Astrocyte of the hippocampus (primary cell): ENCODE results near the gene IL4I1.

Experiments used
- DNase-seq: peaks from one replicate; pipeline ENCODE4 v3.0.0; 2011; ENCODE audit warnings: low read depth, low spot score

IL4I1 gene

DNA sequence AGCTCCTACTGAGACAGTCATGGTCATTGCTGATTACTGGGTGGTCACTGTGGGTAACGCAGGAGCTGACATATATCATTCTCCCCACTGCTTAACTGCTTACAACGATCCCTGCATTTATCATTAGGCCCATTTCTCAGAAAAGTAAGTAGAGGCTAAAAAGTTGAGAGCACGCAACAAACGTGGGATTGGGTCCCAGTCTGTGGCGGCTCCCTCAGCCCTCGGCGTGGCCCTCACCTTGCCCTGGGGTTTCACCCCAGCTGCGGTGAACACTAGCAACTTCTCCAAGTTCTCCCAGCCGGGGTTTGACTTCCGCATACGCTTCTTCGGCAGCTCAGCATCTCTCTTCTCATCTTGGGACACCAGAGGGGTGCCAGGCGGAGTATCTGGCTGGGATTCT, 31.8 kb downstream of the IL4I1 start:
- DNase-seq, result no peak

DNA sequence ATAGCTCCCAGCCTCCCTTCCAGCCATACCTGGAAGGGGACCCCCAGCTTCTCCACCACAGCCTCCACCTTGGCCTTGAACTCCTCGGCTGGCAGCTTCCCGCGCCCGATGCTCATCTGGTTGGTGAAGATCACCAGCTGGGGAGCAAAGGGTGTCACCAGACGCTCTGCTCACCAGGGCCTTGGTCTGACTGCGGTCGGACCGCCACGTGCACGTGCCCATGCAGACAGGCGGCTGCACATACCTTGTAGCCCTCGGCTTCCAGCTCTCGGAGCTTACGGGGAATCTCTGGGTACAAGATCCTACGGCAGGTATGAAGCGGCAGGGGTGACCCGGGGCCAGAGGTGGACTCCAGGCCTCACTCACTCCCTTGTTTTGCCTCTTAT, 32.8 kb downstream of the IL4I1 start:
- no peak for DNase-seq

DNA sequence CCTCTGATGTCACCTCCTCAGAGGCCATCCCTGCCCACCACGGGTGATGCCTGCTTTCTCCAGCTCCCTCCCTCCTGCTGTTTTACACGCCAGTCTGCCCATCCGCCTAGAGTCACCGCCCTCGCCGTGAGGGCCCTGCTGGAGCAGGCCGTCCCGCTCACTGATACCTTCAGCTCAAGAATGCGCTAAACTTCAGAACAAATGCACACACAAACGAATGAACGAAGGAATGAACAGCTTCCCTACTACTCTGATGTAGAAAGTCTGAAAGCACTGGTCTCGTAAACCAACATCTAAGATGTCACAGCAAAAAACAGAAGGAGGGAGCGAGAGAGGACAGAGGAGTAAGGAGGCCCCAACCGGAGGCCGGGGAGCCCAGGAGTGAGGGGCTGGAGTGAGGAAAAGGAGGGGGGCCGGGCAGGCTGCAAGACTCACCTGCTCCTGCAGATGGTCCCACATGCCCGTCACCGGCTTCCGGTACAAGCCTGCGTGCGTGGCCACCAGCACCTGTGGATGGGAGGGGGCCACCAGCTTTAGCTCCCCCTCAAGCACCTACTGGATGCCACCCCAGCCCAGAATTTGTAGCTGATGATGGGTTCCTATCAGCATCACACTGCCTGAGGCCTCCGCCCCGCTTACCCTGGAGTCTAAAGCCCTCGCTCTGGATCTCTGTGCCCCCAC, 33.3 kb downstream of the IL4I1 start:
- DNase-seq, result no peak

DNA sequence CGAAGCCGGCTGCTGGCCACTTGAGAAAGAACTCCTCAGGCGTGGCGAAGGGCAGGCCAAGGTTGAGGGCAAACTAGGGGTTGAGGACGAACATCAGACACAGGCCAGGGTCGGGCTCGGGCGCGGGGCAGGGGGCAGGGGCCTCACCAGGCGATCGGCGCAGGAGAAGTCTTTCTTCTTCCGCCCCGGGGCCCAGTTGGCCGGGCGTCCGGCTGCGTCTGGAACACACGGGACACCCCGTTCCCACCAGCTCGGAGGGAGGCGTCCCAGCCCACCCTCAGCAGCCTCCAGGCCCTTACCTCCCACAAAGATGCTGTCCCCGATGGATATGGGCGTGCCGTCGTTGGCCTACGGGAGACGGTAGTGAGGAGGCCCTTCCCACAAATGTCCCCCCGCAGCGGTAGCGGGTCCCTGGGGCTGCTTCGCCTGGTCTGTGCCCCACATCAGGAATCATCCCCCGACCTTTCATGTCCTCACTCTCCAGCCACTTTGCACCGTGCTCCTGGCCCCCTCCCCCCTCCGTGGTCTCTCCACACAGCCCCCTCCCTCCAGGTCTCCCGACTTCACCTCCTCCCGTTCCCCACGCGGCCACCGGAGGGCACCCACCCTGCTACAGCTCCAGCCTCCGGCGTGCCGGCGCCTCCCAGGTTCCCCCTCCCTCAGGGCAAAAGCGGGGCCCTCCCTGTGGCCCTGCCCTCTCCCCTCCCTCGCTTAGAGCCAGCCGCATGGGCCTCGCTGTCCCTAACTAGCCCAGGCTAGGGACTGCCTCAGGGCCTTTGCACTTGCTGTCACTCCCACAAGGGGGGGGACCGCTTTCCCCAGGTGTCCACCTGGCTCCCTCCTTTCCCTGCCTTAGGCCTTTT, 34.1 kb downstream of the IL4I1 start:
- DNase-seq, result peak; percentile 40

DNA sequence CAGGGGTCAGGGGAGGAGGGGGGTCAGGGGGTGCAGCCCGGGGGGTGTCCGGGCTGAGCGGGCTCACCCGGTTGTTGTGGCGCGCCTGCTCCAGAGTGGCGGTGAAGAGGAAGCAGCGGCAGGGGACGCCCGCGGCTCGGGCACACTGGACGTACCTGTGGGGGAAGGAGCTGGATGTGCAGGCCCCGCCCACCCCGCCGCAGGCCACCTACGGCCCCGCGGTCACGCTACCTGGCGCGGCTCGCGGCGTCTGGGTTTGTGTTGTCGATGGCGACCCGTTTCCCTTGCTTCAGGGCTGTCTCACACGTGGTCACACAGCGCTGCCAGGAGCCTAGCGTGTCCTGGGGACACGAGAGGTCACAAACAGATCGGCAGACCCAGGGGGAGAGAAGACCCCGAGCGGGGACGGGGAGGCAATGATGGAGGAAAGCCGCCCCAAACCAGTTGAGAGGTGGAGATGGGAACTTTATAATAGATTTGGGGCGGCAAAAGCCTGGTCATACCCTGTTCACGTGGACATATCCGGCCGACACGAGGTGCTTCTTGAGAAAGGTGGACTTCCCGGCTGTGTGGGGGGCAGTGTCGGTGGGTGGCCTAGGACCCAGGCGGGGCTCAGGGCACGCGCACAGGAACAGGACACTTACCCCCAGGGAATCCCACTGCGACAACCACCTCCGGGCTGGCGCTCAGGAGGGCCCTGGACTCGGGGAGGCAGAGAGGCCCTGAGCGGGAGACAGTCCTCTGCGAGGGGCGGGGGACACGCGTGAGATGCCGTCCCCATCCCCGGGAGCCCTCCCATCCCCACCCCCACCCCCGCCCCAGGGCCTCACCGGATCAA, 34.9 kb downstream of the IL4I1 start:
- DNase-seq, result no peak

DNA sequence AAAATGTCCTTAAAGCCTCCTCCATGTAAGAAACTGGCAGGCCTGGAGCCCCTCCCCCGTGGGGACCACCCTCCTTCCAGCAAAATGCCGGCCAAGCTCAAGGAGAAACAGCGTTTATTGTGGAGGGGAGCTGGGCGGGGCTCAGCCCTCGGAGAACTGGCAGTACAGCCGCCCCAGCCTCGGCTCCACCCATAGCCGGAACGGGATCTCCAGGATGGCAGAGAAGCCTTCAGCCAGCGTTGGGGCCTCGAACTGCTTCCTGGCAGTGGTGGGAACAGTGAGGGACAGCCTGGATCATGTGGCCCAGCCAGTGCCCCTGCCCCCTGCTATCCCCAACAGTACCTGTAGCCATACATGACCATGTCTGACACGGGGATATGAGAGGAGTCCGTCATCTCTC, 35.6 kb downstream of the IL4I1 start:
- peak; percentile 70 for DNase-seq

DNA sequence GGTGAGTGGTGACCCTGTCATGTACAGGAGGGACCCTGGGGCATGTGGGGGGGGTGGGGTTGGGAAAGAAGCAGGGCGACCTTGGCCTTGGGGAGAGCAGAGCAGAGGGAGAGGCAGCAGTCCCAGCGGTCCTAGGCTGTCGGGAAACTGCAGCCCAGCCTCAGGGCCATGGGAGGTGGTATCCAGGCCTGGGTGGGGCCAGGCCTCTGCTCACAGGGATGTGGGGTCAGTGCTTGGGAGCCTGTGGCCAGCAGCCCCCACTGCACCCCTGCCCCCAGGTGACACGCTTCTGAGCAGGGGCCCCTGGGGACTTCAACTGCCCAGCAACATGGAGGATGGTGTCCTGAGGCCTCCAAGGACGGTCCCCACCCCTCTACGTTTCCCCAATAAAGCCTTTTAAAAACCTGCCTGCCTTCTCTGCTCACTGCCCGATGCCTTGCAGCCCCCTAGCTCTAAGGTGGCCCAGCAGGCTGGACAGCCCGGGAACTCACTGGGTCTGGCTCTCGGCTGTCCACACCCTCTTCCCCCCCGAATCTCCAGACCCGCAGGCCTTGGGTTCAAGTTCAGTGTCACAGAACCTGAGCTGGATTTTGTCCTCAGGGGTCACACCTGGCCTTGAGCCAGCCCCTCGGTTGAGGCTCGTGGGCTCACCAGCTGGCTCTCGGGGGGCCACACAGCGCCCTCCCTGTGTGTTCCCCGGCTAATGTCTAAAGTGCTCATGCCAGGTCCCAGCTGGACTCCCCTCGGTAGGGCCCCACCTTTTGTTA, 36.2 kb downstream of the IL4I1 start:
- no peak for DNase-seq

DNA sequence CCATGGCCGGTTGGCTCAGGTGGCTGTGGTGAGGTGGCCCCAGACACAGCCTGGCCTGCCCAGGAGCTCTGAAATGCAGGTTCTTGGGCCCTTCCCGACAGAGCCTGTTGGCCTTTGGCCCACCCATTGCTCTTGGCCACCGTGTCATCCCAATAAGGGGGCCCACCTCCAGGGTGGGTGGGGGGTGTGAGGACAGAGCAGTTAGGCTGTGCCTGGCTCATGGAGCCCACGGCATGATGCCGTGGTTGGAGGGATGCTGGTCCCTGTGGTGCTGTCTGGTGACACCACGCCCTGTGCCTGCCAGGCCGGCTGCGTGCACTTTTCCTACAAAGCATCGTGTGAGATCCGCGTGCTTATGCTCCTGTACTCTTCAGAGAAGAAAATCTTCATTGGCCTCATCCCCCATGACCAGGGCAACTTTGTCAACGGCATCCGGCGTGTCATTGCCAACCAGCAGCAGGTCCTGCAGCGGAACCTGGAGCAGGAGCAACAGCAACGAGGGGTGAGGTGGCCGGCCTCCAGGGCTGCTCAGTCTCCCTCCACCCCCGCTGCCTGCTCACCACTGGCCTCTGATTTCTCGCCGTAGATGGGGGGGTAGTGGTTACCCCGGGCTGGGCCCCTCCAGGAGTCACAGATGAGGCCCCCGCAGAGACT, 36.9 kb downstream of the IL4I1 start:
- DNase-seq, result no peak

DNA sequence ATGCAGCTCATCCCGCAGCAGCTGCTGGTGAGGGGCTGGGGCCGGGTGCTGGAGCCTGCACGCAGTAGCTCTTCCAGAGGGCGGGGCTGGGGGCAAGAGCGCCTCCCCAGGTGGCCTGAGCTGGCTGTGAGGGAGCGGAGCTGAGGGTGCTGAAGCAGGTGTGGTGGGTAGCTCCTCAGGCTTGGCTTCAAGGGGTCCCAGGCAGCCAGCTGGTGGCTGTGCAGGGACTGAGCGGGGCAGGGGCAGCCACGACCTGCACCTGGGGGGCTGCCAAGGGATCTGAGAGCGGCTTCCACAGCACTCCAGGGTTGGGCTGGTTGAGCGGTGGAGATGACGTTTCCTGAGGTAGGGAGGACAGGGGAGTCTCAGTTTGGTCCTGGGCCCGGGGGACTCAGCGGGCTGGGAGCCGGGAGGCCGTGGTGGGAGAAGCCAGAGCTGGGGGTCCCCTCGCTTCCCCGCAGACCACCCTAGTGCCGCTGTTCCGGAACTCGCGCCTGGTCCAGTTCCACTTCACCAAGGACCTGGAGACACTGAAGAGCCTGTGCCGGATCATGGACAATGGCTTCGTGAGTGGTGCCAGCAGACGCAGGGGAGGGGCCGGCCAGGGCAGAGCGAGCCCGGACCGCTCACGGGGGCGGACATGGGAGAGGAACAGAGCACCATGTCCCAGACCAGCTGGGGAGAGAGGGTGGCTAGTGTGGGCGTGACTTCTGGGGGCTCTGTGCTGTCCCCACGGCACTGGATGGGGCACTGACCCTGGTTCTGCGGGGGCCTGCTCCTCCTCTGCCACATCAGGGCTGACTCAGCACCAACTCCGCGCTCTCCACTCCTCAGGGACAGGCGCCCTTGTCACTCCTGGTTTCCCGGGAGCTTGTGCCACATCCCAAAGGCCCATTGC, 38.4 kb downstream of the IL4I1 start:
- peak; percentile 45 for DNase-seq

DNA sequence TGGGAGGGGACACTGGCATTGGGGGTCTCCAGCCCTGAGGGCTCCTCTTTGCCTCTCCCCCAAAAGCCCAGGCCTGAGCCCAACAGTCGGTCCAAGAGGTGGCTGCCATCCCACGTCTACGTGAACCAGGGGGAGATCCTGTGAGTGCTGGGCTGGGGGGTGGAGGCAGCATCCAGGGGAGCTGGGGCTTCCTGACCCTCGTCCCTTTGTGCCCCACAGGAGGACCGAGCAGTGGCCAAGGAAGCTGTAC, 38.9 kb downstream of the IL4I1 start:
- DNase-seq, result no peak

DNA sequence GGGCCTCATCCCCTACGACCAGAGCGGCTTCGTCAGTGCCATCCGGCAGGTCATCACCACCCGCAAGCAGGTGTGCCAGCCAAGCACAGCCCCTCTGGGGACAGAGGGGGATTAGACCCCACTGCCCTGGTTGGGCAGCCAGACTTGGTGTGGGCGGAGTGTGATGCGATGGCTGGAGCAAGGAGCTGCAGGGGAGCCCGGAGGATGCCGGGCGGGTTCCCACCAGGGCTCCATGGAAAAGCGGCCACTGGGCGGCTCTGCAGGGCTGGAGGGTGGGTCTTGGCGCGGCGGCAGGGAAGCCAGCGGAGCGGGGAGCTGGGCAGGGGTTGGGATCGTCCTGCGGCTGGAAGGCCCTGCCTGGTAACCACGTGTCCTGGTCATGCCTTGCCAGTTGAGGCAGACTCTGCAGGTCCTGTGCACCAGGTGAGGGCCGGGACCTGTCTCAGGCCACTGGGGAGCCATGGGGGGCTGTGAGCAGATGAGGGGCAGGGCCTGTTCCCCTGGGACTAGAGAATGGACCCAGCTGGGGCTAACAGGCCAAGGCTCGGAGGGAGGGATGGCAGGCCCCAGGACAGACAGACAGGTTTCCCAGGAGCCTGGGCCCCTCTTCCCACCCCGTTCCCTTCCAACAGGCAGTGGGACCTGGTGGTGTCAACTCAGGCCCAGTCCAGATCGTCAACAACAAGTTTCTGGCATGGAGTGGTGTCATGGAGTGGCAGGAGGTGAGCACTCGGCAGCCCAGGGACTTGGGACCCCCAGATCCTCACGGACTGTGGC, 39.4 kb downstream of the IL4I1 start:
- DNase-seq, result no peak

DNA sequence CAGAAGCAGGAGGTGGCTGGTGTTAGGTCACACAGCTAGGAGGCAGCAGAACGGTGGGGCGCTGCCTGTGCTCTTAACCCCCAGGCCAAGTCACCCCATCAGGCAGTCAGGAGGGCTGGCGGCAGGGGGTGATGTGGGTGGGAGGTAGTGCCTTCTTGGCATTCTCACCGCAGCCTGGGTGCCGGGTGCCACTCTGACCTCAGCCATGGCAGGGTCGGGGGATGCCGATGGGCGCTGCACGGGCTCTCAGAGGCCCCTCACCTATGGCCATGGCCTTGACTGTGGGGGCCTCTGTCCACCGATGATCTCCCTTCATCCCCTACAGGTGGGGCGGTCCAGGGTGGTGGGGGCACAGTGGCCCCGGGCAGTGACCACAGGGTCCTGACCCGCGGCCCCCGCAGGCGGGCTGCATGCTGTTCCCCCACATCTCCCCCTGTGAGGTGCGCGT, 40.1 kb downstream of the IL4I1 start:
- no peak for DNase-seq

DNA sequence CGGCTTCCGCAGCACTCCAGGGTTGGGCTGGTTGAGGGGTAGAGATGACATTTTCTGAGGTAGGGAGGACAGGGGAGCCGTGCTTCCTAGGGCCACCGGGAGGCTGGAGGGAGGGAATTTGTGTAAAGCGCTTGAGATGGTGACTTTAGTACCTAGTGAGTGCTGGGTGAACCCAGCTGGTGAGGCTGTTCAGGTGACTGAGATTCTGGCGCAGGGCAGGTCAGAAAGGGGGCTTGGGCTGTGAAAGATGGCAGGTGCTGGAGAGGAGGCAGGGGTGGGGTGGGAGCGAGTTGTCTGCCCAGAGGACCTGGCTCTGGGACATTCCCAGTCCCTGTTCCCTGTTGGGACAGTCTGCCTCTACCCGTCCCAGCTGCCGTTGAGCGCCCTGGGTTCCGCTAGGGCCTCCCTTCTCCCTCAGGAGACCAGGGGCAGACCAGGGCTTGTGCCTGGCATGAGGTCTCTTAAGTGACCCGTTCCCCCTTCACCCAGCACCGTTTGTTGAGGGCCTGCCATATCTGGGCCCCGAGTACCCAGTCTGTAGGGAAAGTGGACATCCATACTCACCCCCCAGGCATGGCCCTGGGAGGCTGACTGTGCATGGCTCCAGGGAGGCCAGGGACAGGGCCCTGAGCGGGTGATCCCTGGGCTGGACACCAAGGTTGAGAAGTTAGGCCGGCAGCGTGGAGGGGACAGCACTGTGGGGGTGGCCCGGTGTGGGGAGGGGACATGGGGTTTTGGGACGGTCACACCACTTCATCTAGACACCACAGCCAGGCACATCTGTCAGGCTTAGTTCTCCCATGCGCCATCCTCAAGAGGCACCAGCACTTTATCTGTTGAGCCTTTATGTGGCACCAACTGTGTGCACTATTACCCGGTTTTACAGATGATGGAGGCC, 40.8 kb downstream of the IL4I1 start:
- no peak for DNase-seq

DNA sequence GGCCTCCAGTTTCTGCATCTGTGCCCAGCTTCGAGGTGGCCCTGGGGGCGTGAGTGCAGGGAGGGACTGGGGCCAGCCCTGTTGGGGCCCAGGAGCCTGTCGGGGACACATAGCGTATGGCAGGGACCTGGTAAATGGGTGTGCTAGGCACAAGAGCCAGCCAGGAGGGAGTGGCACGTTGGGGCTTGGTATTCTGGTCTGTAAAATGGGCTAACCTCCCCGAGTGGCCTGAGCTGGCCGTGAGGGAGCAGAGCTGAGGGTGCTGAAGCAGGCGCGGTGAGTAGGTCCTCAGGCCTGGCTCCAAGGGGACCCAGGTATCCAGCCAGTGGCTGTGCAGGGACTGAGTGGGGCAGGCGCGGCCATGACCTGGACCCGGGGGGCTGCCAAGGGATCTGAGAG, 41.4 kb downstream of the IL4I1 start:
- DNase-seq, result no peak

DNA sequence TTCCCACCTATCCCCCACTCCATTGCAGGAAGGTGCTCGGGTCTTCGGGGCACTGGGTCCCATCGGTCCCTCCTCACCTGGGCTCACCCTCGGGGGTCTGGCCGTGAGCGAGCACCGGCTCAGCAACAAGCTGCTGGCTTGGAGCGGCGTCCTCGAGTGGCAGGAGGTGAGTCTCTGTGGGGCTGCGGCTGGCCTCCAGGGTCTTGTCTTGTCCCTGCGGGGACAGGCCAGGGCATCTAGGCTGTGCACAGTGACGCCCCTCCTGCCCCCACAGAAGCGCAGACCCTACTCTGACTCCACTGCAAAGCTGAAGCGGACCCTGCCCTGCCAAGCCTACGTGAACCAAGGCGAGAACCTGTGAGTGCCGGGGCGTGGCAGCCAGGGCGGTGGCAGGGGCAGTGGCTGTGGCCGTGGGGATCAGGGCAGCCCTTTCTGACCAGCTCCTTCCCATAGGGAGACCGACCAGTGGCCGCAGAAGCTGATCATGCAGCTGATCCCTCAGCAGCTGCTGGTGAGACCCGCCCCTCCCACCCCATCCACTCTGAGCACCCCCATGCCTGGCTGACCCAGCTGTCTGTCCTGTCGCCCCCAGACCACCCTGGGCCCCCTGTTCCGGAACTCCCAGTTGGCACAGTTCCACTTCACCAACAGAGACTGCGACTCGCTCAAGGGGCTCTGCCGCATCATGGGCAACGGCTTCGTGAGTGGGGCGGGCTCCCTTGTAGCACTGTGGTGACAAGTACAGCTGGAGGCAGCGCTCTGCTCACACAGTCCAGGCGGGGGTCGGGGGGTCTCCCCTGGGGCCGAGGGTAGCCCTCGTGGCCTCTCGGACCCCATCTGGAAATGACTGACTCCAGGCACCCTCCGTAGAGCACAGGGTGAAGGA, 42.1 kb downstream of the IL4I1 start:
- no peak for DNase-seq

DNA sequence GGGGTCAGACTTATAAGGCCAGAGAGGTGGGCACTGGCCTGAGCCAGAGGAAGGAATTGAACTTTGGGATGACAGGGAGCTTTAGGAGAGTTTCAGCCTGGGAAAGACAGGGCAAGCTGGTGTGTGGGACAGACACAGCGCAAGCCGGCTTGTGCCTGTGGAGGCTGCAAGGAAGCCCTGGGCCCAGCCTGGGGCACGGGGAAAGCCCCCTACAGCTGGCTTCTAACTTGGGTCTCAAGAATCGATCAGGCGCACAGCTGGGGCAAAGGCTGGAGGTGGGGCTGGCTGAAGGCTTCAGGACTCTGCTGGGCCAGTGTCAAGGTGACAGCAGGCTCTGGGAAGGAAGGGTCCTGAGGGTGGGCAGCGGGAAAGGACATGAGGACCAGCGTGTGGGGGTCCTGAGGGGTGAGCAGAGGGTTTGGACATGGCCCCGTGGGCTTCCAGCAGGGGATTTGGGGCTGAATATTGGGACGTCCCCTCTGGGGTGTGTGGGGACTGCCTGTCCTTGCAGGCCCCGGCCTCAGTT, 42.8 kb downstream of the IL4I1 start:
- no peak for DNase-seq

DNA sequence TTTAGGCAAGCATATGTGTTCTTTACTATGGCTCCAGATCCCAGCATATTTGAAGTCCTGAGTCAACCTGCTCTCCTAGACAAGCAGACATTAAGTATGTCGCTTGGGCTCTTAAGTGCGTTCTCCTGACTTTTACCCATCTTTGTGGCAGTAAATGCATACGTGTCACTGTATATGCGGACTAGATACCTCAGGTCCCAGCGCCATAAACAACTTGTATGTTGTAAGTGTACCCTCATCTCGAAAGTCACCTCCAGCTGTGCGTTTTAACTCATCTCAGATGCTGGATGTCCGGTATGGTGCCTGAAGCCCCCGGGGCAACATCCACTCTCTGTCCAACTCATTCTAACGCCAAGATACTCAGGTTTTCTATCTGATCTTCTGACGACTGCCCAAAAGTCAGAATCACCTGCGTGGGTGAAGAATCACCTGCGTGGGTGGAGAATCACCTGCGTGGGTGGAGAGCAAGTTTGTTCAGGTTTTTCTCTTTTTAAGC, 44.0 kb downstream of the IL4I1 start:
- DNase-seq, result peak; percentile 29
